Epithelial cell of prostate (primary cell): ENCODE results near the gene KCND3.

Experiments
- DNase-seq: peaks from one replicate; pipeline ENCODE4 v3.0.0-alpha.2; 2011; ENCODE audit warnings: low read depth, low spot score
- H3K27ac ChIP-seq: fragments of 450-650 bp; 2 replicates; pipeline ENCODE4 v1.5.1; 2017; ENCODE audit warnings: mild to moderate bottlenecking

KCND3 gene

DNA sequence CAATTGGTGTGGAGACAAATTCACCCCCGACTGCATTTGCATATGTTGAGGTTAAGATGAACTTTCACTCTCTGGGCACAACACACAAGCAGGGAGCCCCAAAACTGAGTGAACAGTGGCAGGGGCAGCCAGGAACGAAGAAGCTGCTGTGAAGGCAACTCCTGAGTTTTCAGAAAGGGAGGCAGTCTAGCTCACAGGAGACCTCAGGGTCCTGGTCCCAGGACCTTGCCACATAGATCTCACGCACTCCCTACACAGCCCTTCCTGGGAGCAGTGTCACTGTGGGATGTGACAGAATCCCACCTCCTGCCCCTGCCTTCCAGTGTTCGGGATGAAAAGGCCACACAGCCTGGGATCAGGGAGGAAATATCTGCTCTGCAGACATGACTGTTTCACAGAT lies 60.9 kb downstream of the KCND3 start:
- H3K27ac ChIP-seq, result no peak overlapping the region
- no peak for DNase-seq

DNA sequence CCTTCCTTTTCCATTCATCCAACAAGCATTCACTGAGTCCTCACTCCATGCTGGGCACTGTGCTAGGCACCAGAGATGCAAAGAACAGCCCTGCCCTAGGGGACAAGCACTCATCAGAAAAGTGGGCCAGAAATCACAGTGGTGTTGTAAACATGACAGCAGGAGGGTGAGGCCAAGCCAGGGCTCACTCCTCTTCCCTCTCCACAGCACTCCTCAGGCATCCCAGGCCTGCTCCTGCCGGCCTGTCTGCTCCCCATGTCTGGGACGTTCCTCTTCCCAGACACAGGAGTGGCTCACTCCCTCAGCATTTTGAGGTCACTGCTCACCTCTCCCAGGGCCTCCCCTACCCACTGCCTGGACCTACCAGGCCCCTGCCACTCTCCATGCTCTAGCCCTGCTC lies 61.8 kb downstream of the KCND3 start:
- no peak overlapping the region for H3K27ac ChIP-seq
- no peak for DNase-seq

DNA sequence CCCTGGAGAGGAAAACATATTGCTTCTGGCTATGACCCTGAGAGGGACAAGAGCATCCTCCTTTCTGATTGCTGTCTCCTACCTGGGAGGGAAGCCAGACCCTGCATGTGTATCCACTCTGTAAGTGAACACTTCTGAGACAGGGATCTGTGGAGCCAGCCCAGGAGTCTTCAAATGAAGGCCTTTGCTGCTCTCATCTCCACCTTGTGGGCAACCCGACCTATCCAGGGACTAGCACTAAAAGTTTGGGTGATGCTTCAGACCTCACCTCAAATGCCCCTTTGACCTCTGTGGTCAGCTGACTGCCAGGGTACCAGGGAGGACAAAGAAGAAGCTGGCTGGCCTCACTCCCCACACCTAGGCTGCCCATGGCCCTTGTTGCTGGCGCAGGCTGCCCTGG lies 64.7 kb downstream of the KCND3 start:
- H3K27ac ChIP-seq, result no peak overlapping the region
- no peak for DNase-seq

DNA sequence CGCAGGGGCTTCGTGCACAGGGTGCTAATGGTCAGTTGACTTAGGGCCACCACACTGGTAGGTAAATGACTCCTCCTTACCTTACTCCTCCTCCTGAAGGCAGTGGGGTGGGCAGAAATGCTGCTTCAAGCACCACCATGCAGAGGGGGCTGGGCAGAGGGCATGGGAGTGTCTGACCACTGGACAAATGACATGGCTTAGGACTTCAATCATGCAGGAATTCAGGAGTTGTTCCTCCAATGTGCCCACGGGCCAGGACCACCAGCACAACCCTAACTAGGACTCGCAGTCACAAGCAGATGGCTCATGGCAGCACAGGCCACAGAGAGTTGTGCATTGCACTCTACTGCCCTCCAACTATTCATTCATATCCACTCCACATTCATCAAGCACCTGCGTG lies 65.7 kb downstream of the KCND3 start:
- DNase-seq, result no peak
- H3K27ac ChIP-seq, result no peak overlapping the region

DNA sequence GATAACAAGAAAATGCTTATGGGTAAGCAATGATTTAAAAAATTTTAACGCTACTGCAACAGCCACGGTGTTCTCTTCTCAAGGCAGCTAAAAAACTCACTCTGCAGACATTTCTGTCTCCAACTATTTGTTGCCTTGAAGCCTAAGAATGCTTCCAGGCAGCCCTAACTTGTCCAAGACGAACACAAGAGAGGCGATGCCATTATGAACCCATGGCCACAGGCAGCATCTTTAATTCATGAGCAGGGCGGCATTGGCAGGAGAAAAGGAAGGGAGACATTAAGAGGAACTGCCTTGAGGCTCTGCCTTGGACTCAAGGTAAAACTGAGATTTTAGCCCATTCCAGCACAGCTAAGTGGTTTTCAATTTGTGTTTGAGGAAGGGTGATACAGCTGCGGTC lies 67.5 kb downstream of the KCND3 start:
- H3K27ac ChIP-seq, result no peak overlapping the region
- DNase-seq, result no peak

DNA sequence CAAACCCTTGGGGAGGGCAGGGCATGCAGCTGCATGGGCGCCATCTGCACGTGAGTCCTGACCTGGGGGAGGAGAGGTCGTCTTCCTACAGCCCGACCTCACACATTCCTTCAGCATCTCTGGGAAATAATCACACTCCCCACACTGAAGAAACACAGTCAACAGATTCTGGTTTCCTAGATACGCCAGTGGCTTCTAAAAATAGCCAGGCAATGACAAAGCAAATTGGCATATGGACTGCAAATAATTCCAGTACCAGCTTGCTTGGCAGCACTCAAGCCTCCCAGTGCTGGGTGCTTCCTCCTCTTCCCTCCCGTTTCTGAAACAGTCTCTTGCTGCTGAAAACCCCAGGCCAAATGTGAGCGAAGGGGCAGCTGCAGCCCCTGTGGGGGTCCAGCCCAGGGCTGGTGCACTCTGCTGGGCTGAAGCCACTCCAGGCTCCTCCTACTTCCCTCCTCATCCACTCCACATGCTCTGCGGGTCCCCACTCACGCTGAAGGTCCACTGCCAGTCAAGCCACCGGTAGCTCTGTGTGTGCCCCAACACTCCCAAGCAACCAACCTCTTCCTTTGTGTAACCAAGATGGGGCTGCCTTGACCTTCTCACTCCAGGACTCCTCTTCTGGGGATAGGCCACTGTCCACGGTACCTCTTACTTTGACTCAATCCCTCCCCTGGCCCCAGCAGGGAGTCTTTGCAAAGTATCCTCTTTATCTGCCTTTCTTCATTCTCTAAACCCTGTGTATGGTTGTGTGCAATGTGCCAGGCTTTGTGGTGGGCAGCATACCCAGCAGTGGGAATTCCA lies 69.0 kb downstream of the KCND3 start:
- DNase-seq, result peak; percentile 52
- no peak overlapping the region for H3K27ac ChIP-seq

DNA sequence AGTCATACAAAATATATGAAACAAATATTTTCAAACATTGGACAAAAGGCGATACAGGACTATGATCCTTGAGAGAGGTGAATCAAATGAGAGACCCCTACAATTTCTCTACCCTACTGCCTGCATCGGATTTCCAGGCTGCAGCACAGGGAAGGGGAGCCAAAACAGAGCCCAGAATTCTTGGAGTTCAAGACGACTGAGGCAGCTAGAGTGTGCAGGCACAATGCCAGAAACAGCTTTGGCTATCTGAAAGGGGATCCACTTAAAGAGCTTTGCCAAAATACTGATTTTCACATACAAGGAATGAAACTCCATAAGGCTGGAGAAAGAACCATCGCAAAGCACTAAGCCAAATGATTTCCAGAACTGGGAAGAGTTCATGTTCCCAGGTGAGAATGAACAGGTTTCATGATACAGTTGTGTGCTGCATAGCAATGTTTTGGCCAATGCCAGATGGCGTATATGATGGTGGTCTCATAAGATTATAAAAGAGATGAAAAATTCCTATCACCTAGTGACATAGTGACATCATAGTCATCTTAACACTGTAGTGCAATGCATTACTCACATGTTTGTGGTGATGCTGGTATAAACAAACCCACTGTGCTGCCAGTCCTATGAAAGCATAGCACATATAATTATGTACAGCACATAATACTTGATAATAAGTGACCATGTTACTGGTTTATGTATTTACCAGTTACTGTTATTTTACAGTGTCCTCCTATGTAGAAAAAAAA lies 77.5 kb downstream of the KCND3 start:
- no peak overlapping the region for H3K27ac ChIP-seq
- DNase-seq, result no peak

DNA sequence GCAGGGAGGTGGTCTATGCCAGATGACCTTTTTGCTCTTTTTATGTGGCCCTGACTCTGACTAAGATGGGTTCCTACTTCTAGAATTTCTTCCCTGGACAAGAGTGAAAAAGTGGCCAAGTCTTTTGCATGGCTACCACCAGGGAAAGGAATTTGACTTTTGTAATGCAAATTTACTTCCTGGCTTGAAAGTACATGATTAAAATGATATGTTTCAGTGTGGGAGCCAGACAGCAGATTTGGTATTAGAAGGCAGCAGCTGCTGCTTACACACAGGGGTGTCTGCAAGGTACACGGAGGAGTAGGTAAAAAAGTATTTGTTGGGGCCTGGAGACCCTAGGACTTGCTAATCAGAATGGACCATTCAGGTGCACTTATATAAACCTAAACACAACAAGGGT lies 78.4 kb downstream of the KCND3 start:
- DNase-seq, result no peak
- H3K27ac ChIP-seq, result no peak overlapping the region

DNA sequence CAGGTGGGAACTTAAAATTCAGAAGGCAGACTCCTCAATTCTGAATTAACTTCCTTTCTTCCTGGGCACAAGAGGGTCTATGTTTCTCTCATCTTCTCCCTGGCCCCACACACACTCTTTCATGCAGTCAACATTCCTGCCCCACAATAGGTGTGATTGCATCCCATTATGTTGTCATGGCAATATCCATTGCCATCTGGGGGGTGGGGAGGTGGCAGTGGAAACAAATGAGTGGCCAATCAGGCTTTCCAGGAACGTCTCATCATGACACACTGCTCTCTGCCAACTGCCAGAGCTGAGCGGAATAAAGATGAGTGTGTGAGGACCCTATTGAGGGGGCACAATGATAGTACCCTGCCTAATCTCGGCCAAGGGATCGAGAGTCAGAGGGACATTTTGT lies 80.4 kb downstream of the KCND3 start:
- no peak overlapping the region for H3K27ac ChIP-seq
- no peak for DNase-seq

DNA sequence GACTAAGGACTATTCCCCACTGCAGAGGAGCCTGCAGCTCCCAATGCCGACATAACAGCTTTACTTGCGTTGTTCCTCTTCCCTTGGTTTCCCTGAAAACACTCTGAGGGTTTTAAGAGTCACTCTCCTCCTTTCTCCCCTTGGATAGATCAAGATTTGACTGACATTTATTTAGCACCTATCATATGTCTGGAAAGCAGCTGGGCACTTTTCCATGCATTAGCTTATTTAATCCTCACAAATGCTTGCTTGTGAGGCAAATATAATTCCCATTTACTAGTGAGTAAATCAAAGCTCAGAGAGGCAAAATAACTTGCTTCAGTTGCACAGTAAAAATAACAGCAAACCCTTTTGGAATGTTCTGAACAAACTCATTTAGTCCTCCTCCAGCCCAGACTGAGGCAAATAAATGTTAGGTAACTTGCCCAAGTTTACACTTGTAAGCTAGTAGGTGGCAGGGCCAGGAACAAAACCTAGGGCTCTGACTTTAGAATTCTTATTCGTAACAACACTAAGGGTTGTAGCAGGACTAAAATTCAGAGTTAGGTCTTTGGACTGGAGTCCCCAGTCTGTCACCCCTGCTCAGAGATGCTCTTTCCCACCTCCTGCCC lies 81.4 kb downstream of the KCND3 start:
- H3K27ac ChIP-seq, result no peak overlapping the region
- DNase-seq, result no peak

DNA sequence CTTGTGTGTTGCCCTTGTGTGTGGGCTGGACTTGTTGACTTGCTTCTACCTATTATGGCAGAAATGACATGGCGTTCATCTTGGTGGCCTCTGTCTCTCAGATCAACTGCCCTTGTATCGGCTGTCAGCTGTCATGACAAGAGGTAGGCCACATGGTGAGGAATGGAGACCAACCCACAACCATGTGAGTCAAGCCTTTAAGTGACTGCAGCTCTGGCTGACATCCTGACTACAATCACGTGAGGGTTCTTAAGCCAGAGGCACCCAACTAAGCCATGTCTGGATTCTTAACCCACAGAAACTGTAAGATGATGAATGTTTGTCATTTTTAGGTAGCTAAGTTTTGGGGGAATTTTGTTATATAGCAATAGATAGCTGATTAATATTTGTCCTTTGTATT lies 82.1 kb downstream of the KCND3 start:
- no peak overlapping the region for H3K27ac ChIP-seq
- no peak for DNase-seq

DNA sequence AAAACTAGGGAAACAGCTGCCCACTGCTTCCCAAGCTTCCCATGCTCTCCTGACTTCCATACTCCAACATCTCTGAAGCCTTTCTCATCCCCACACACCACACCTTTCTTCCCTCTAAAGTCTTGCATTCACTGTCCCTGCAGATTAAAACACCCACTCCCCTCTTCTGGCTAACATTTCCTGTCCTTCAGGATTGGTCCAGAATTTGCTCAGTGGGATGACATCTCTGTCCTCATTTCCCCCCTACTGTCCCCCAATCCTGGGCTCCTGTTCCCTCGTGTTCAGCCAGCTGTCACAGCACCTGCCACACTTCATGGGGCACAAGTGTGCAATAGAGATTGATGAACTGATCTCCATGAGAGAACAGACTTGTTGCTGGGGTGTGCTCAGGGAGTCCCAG lies 82.7 kb downstream of the KCND3 start:
- DNase-seq, result no peak
- no peak overlapping the region for H3K27ac ChIP-seq

DNA sequence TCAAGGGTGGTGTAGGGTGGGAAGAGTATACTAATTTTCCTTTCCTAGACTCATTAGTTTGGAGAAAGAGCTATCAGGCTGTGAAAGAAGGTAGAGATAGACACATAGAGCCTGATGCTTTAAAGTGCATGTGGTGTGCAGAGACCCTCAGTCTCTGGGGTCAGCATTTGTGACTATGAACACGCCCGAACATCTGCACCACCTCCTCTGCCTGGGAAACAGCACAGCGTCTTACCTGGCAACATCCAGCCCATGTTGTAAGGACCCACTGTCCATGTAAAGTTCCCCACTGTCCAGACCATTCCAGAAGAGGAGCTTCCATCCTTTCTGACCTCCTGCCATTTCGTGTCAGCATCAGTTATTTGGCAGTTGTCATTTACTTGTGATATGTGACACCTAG lies 83.4 kb downstream of the KCND3 start:
- DNase-seq, result no peak
- H3K27ac ChIP-seq, result no peak overlapping the region

DNA sequence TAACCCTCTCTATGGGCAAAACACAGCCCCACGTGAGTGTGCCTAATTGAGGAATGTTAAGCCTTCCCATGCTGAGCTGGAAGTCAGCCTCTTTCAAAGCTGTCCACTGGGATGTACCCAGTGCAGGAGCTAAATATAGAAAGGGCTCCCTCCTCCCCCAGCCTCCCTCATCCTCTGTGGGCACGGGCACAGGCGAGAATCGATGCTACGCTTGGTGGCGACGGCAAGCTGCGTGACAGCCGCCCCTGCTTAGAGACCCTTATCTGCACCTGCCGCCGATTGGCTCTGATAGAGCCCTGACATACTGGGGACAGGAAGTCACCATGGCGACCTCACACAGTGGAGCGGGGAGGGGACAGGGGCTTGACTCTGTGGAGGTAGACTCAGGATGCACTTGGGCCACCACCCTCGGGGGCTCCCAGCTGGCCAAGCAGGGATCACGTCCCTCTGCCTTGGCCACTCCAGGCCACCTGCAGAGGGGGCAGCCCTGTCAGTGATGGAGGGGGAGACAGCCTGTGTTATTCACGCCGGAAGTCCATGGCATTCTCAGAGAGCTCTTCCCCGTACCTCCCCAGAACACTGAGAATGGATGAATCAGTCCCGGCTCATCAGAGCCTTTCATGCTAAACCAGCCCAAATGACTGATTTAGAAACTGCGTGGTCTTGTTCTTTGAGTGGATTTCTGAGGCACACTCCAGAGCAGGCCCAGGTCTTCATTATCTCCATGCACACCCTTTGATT lies 84.8 kb downstream of the KCND3 start:
- H3K27ac ChIP-seq, result no peak overlapping the region
- DNase-seq, result no peak

DNA sequence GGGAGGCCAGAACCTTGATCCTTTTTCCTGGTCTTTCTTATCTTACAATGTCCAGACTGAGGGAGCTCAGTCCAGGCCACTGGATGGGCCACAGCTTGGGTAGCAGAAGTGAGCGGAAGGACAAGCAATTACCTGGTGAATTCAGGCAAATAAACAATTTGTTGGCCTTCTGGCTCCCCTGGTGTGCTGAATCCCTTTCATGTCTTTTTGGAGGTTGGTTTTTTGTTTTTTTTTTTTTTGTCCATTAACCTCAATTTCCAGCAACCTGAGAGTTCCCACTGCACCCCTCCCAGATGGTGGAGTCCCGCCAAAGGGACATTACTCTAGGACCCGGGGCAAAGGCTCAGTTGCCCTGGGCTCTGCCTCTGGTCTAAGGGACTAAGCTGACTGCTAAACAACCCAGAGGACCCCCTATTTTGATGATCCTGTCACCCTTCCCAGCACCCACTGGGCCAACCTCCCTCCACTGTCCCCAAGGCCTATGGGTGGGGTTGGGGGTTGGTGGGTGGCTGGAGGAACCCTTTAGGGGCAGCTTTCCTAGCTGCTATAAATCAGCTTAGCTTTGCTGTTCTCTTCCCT lies 85.5 kb downstream of the KCND3 start:
- no peak overlapping the region for H3K27ac ChIP-seq
- no peak for DNase-seq

DNA sequence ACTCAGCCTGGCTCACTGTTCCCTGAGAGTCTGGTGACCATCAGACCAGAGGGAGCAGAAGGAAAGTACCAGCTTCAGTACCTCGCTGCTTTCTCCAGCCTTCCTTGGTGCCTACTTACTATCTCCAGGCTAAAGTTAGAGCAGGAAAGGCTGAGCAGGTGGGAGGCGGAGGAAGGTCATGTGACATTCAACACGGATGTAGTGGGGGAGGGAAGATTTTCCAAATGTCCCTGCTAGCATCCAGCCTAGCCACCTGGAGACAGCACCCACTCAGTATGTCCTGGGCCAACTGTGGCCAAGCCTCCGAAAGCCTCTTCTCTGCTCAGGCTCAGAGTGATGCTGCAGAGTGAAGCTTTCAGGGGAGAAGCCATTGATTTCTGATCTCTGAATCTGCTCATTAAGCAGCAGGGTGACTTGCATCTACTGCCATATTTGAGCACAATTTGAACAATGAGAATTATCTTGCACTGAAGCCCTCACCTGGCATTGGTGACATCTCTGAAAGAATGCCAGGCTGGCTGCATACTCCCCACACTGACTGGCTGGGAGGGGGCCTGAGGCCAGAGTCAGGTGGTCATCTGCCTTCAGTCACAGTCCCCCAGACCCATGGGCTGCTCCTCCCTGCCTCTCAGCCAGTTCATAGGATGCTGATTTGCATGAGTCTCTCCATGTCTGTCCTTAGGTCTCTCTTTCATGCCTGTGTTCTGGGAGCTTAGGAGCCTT lies 86.2 kb downstream of the KCND3 start:
- H3K27ac ChIP-seq, result no peak overlapping the region
- DNase-seq, result no peak

DNA sequence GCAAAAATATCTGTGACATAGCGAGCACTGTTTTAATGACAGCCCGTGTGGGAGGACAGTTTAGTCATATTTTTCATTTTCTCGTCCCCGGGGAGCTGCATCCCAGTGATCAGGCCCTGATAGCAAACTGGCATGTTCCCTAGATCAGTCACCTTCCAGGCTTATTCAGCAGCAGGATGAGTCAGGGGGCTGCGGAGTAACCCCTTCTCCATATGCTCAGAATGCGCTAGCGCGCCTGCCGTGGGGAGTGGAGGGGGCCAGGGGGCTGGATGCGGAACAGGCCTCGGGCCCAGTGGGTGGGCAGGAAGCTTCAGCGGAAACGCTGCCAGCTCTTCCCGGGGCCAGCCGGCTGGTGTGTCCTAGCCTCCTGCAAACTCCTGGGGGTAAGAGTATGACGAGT lies 94.0 kb downstream of the KCND3 start:
- no peak overlapping the region for H3K27ac ChIP-seq
- no peak for DNase-seq

DNA sequence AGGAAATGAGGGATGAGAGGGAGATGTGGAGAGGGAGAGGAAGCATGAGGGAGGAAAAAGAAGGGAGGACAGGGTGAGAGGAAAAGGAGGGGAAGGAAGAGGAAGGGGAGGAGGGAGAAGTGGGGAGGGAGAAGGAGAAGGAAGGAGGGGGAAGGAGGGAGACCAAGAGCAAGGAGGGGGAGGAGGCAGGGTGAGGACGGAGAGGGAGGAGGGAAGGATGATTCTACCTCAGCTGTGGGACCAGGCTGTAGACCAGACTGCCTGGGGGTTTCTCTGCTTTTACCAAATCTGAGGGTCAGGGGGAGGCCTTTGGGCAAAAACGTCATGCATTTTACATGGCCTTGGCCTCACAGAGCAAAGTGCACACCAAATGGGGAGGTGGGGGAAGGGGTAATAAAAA lies 94.5 kb downstream of the KCND3 start:
- DNase-seq, result no peak
- H3K27ac ChIP-seq, result no peak overlapping the region

DNA sequence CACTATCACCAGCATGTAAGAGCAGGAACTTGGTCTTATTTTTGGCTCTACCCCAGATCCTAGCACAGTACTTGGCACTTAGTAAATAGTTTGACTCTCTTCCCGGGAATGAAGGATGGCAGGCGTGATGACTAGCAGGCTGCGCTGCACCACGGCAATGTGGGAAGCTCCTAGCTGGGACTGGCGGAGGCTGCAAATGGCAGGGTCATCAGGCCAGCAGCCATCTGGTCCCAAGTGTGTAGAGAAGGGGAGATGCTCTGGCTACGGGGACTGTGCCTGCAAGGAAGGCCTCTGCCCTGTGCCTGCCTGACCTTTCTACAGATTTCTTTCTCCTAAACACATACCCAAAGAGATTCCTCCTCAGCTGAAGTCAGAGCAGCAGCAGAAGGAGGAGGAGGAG lies 95.0 kb downstream of the KCND3 start:
- H3K27ac ChIP-seq, result no peak overlapping the region
- DNase-seq, result no peak

DNA sequence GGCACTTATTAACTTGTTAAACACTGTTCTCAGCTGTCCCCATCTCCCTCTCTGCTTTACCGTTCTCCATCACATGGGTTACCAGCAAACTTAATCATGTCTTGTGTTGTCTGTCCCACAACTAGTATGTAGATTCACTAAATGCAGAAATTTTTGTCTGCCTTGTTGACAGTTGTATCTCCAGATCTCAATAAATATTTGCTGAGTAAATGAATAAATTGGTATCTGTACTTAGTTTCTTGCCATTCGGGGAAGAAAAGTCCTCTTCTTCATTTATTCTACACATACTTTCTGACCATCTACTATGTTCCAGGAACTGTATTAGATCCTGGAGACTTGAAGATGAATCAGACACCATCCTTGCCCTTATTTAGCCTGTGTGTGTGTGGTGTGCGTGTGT lies 97.9 kb downstream of the KCND3 start:
- no peak for DNase-seq
- H3K27ac ChIP-seq, result no peak overlapping the region
